Gastroesophageal sphincter (tissue), 4 donors: ENCODE data around the gene PLA2G3. TPM values are rescaled to one million over a fixed set of nuclear protein-coding genes. Genes with fewer than 3 reads are reported as not detected.

ENCODE experiments used
- ATAC-seq: fragments of 150-250 bp; one replicate; pipeline ENCODE4 v1.9.1; 2016; ENCODE audit warnings: mild to moderate bottlenecking, moderate library complexity
- H3K27ac ChIP-seq, 4 donors: fragments of 200-600 bp; sonication (generic) in 3 of 4; 1 replicate in 3 of 4; 2 replicates in 1 of 4; pipeline ENCODE4 v1.5.1; 2016 to 2019
- H3K27me3 ChIP-seq: fragments of 200-600 bp; sonication (generic); one replicate; pipeline ENCODE4 v1.5.1; 2019
- H3K36me3 ChIP-seq, 2 donors: fragments of 200-600 bp; sonication (generic); one replicate each; pipeline ENCODE4 v1.5.1; 2019; ENCODE audit warnings: control low read depth in 1 of 2
- H3K4me1 ChIP-seq, 3 donors: fragments of 200-600 bp; sonication (generic); 1 replicate in 2 of 3; 2 replicates in 1 of 3; pipeline ENCODE4 v1.5.1; 2016 to 2019; ENCODE audit warnings: control low read depth in 2 of 3
- H3K4me3 ChIP-seq, 2 donors: fragments of 200-600 bp; sonication (generic); one replicate each; pipeline ENCODE4 v1.5.1; 2019; ENCODE audit warnings: mild to moderate bottlenecking in 1 of 2, moderate library complexity in 1 of 2
- H3K9me3 ChIP-seq, 3 donors: fragments of 200-600 bp; sonication (generic); one replicate each; pipeline ENCODE4 v1.5.1; 2017 to 2019; ENCODE audit warnings: control low read depth in 2 of 3
- CTCF ChIP-seq, 4 experiments: fragments of 200-600 bp in 2 of 4; fragments of 450-650 bp in 2 of 4; sonication (generic) in 1 of 4; IDR thresholded peaks; one replicate each; pipeline ENCODE4 v1.5.1; 2017 to 2019; ENCODE audit warnings: antibody characterized with exemption in 4 of 4, mild to moderate bottlenecking in 2 of 4, moderate library complexity in 2 of 4
- EP300 ChIP-seq: sonication (generic); formaldehyde crosslinking; IDR thresholded peaks from one replicate; pipeline ENCODE4 v1.6.1; 2017; ENCODE audit warnings: antibody characterized with exemption, mild to moderate bottlenecking
- POLR2A ChIP-seq, 2 donors: fragments of 450-650 bp; IDR thresholded peaks; one replicate each; pipeline ENCODE4 v1.6.1; 2017; ENCODE audit warnings: antibody characterized with exemption in 2 of 2, mild to moderate bottlenecking in 2 of 2, moderate library complexity in 1 of 2
- POLR2AphosphoS5 ChIP-seq: sonication (generic); formaldehyde crosslinking; IDR thresholded peaks from one replicate; pipeline ENCODE4 v1.6.1; 2017; ENCODE audit warnings: antibody characterized with exemption
- WGBS, 2 donors: methylation state at CpG; one replicate each; pipeline ENCODE4 v1.1.5; 2018; ENCODE audit warnings: low coverage in 1 of 2; 5-methylcytosine and 5-hydroxymethylcytosine counted together
- total RNA-seq, 4 donors: library from RNA; depleted of rRNA; stranded (reverse); fragments of >200 nt; gene quantifications; one replicate each; pipeline ENCODE4 v1.1.0, GENCODE V29; 2016

PLA2G3 gene
- total RNA-seq, 4 donors from 2014 or later = 0.12 to 0.47 (median 0.22) TPM; not detected in 1

GRCh38 chr22:31126869-31127175, 13.5 kb downstream of the PLA2G3 start:
- no CpG with 5 or more reads among the region's 13 CpGs for WGBS, 2 donors
- Histone ChIP-seq H3K9me3 (no peaks in the 10 kb centered on the region), H3K36me3 (no peaks in the 10 kb centered on the region), H3K27ac (no peak overlapping the region), H3K4me1 (peaks cover 0 to 19% (median 13%) of the 10 kb centered on the region in 3 donors), H3K4me3 (no peak overlapping the region), H3K27me3 (no peaks in the 10 kb centered on the region)
- no peak for TF ChIP-seq POLR2AphosphoS5
- no peak for TF ChIP-seq POLR2A (IDR thresholded peaks at IDR 0.05)
- TF ChIP-seq EP300 = no peak
- no peak for TF ChIP-seq CTCF (IDR thresholded peaks at IDR 0.05)
- no peak for ATAC-seq

- Histone ChIP-seq H3K4me3 (no peak overlapping the region), H3K27ac (no peak overlapping the region), H3K27me3 (no peaks in the 10 kb centered on the region), H3K36me3 (no peaks in the 10 kb centered on the region), H3K9me3 (no peaks in the 10 kb centered on the region), H3K4me1 (peaks cover 0 to 20% (median 13%) of the 10 kb centered on the region in 3 donors)
- no peak for ATAC-seq
- no peak for TF ChIP-seq POLR2AphosphoS5
- TF ChIP-seq CTCF (IDR thresholded peaks at IDR 0.05) = no peak
- TF ChIP-seq POLR2A (IDR thresholded peaks at IDR 0.05) = no peak
- TF ChIP-seq EP300 = no peak
- WGBS, 2 donors = 20% methylated on average over 1 of the region's 22 CpGs; no CpG with 5 or more reads in 1 of the 2 donors
These were observed 14.0 kb downstream of the PLA2G3 start for GRCh38 chr22:31126128-31126868.

GRCh38 chr22:31125521-31126117, 14.7 kb downstream of the PLA2G3 start:
- TF ChIP-seq EP300 = no peak
- no peak for TF ChIP-seq POLR2A (IDR thresholded peaks at IDR 0.05)
- no peak for TF ChIP-seq CTCF (IDR thresholded peaks at IDR 0.05)
- TF ChIP-seq POLR2AphosphoS5 = no peak
- WGBS, 2 donors = 81% methylated on average over 6 of the region's 12 CpGs; no CpG with 5 or more reads in 1 of the 2 donors
- no peak for ATAC-seq

GRCh38 chr22:31124811-31125465, 15.4 kb downstream of the PLA2G3 start:
- H3K27ac ChIP-seq = no peak overlapping the region
- ATAC-seq = no peak
- TF ChIP-seq POLR2AphosphoS5 (no peak), POLR2A (IDR thresholded peaks at IDR 0.05) (no peak), EP300 (no peak), CTCF (IDR thresholded peaks at IDR 0.05) (no peak)
- no peak overlapping the region for H3K4me3 ChIP-seq
- WGBS, 2 donors = no CpG with 5 or more reads among the region's 14 CpGs
- no peaks in the 10 kb centered on the region for H3K9me3 ChIP-seq
- no peaks in the 10 kb centered on the region for H3K27me3 ChIP-seq
- no peaks in the 10 kb centered on the region for H3K36me3 ChIP-seq
- peaks cover 0 to 20% (median 13%) of the 10 kb centered on the region in 3 donors for H3K4me1 ChIP-seq

More at GRCh38 chr22:31125521-31126117, 14.7 kb downstream of the PLA2G3 start:
- no peaks in the 10 kb centered on the region for H3K36me3 ChIP-seq
- H3K27ac ChIP-seq = no peak overlapping the region
- H3K9me3 ChIP-seq = no peaks in the 10 kb centered on the region
- H3K27me3 ChIP-seq = no peaks in the 10 kb centered on the region
- peaks cover 0 to 20% (median 13%) of the 10 kb centered on the region in 3 donors for H3K4me1 ChIP-seq
- H3K4me3 ChIP-seq = no peak overlapping the region
